ENCODE results near the gene ATP10D.
A peak's percentile ranks its signal among the peaks of the same experiment; 100 is the strongest.
"Not testable (repeated sequence)": the region's sequence is repeated elsewhere in the genome, so short reads cannot be mapped to it uniquely, and the experiment has no call there.

ATP10D gene

DNA sequence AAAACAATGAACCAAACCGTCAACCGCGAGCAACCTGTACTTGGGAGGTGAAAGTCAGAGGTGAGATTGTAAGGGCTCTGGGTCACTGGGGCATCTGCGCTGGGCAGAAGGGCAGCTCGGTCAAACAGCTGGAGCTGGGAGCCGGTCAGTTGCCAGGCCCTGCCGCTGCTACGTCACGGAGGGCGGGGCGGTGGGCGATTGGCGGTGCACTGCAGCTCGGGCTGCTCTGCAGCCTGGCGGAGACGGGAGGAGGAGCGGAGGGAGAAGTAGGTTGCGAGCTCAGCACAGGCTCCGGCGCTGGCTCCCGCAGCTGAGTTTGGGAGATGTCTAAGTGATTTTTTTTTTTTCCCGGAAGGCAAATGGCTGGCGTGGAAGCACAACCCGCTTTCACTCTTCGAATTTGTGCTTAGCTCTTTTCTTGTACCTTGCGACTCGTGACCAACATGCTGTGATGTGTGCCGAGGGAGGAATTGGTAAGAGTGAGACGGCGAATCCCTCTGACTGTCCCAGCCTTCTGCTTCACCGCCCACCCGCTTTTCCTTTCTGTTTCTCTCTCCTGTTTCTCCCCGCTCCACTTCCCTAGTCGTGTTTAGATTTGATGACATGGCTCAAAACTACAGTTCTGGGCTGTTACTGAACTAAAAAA lies at the start of gene ATP10D:
Gene ATP10D (plus strand): TSS at position 229 of the 646 bp plus-strand sequence. CDS start 27,266 bp downstream, outside the sequence.
- DNase-seq: peak; percentile 88

DNA sequence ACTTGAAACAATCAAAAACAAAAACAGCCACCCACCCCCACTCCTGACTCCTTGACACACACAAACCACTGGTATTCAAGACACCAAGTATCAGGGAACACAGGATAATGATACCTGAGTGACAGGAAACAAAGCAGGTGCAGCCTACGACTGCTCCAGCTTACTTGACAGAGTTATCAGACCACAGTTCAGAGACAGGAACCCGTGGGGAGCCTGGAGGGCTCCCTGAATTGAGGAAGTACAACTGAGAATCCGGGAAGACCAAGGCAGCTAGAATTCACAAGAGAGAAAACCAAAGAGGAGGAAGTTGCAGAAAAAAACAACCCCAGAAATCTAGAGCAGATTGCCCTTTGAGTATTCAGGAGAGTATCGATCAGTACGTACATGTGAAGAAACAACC lies 42.1 kb upstream of the ATP10D start:
- DNase-seq: no peak

DNA sequence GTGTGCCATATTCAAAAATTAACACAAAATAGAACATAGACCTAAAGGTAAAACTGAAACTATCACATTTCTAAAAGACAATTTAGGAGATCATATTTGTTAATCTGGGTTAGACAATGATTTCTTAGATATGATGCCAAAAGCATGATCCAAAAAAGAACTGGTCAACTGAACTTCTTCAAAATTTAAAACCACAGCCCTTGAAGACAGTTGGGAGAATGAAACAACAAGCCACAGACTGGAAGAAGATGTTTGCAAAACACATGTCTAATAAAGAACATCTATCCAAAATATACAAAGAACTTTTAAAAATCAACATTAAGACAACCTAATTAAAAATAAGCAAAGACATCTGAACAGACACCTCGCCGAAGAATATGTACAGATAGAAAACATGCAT lies 41.0 kb upstream of the ATP10D start:
- no peak for DNase-seq

DNA sequence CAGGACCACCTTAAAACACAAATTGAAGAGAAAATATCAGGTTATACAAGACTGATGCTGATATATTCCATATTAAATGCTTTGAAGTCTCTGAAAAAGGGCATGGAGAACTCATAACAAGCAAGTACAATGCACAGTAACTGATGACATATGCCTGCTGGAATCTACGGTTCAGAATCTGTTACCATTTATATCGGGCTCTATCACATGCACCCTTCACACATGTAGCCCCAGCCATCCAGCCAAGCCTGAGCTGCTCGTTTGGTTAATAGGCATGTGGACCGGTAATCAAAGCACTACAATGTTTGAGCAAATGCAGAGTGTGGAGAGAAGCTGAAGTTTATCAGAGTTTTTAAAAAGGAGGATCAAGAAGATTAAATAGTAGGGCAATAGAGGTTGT lies 33.4 kb upstream of the ATP10D start:
- DNase-seq: no peak

DNA sequence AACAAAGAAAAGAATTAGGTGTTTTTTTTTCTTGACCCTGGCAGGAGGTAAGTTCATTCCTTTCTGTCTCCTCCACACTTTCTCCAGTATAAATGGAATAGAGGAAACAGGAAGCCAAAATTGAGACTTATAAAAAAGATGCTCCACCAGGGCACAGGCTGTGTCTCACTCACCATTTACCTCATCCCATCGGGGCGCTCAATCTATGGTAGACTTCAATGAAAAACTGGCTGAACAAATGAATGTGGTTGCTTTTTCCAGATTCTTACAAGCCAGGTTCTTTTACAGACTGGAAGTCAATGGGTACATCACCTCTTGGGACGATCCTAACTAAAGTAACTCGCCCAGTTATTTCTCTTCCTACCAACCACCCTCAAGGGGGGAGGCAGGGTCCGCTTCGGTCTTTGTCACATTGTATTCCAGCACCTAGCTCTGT lies 22.3 kb upstream of the ATP10D start:
- no peak for DNase-seq

DNA sequence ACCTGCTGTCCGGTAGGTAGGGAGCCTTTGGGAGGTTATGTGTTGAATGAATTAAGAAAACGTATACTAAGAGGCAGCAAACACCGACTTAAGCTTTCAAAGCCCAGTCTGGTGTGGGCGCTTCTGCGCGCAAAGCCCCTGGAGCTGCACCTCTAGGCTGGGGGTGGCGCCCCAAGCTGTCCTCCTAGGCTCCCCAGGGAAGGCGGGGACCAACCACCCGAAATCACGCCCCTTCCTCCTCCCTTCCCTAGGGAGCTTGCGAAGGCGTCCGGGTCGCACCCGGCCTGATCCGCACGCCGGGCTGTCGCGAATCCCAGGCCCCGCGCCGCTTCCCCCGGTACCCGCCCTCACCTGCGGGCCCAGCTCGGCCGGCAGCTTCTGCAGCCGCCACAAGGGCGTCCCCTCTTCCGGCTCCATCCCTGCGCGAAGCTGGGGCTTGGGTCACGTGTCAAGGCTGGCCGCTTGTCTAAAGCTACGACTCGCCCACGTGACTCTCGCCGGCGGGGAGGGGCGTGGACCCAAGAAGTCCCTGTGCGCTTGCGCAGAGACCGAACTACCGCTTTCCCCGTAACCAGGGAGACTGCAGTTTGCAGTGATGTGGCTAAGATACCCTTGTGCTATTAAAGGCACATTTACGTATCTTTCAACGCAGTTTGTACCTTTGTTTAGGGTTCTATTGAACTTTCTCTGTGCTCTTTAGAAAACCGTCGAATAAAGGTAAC lies 21.7 kb upstream of the ATP10D start, which contains the start of gene COMMD8:
Gene COMMD8 (minus strand): TSS at position 468 of the 722 bp plus-strand sequence. CDS start 51 bp downstream, at position 417.
- DNase-seq: peak; percentile 96

DNA sequence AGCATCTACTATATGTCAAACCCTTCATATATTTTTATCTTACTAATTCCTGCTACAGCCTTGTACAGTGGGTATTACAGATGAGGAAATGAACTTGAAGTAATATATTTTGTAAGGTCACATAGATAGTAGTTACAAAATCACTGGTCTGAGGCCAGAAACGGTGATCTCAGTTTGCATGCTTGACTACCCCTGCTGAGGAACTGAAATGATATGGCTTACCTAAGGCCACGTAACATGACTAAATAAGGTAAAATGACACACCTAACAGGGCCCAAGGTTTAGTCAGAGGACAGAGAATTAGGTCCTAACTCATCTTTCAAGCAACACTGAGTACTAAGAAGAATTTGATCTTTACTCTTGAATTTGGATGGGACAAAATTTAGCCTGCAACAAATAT lies 20.1 kb upstream of the ATP10D start:
- no peak for DNase-seq

DNA sequence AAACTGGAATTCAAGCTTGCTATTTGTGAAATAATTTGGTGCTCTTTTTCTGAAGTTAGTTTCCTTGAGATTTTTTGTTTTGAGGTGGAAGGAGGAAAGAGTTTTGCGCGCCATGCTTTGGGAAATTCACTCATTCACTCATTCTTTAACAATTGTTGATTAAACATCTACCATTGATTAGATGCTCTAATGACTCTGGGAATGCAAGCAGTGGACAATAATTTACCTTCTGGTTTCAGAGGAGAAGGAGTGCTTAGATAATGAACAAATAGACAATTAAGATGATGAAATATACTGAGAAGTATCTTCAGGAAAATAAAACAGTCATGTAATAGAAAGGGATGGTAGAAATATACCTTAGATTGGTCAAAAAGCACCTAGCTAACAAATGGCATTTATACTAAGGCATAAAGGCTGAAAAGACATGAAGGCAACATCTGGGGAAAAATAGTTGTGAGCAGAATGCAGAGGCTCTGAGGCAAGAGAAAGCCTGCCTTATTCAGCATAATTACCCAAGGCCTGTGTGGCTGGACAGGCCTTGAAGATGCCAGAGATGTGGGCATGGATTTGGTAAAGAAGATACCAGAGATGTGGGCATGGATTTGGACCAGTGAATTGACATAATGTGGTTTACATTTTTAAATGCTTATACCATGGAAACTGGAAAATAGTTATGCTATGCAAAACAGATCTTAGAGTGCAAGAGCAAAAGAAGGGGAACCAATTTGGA lies 18.9 kb upstream of the ATP10D start:
- DNase-seq: no peak

DNA sequence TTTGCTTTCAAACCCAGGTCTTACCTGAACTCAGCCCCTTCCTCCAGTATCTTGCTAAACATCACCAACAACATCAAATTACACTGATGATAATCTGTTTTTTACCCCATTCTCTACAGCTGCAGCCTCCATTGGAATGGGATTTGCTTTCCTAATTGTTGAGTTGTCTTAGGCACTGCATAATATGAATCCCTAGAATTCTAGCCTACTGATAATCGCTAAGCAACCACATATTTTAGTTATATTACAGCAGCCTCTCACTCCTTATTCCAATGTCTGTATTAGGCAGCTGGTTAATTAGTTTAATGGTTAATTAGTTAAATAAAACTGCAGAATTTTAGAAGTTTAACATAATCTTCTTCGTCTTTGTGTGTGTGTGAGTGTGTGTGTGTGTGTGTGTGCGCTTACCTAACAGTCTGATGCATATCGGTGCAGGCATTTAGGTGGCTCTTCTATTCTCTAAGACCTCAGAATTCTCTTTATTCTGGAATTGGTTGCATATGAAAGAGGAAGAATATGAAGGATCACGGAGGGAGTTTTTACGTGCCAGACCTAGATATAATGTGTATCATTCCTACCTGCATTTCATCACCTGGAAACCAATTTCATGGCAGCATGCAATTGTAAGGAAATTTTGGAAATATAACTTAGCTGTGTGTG lies 16.2 kb upstream of the ATP10D start:
- no peak for DNase-seq

DNA sequence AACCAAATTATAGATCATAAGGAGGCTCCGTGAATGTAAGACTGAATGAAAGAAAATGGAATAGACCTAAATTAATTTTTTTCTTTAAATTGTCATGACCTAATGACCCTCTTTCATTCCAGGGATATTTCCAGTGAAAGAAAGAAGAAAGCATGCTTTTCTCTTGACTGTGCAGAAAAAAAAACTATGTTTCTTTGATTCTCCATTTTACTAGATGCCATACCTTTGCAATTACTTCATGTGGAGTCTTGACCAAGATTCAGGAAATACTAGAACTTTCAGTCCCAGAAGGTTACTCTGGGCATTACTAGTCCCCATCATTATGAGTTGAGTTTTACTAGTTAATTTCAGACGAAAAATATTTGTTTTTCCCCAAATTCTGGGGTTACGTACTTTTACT lies 15.1 kb upstream of the ATP10D start:
- no peak for DNase-seq

DNA sequence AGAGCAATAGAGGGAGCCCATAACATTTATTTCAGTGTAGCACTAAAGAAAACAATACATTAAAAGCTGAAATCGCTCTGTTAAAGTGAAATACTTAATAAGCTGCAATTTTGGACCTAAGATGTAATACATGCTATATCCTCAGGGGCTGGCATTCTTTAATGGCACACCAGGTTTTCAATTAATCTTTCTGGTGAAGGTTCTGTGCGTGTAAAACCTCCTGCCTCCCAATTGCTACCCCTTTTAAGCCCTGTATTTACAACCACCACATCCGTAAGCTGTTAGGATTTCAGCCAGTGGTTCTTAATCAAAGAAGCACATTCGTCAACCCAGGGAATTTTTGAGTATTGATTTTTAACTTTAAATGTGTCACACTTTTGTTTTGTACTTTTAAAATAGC lies 14.0 kb upstream of the ATP10D start:
- no peak for DNase-seq

DNA sequence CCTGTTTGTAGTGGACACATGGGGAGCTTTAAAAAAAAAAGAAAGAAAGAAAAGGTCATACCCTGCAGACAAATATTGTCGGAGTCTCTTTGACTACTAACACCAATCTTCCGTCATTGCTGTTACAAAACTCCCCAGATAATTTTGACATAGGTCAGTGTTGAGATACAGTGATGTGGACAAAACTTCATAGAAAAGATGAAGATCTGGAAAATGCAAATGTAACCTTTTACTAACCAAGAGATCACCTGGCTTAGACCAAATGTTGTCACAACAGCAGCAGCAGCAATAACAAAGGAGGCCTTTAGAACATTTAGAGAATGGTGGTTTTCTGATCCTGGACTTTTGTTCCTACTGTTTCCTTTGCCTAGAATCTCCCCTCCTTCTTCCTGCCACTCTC lies 13.5 kb upstream of the ATP10D start:
- DNase-seq: no peak

DNA sequence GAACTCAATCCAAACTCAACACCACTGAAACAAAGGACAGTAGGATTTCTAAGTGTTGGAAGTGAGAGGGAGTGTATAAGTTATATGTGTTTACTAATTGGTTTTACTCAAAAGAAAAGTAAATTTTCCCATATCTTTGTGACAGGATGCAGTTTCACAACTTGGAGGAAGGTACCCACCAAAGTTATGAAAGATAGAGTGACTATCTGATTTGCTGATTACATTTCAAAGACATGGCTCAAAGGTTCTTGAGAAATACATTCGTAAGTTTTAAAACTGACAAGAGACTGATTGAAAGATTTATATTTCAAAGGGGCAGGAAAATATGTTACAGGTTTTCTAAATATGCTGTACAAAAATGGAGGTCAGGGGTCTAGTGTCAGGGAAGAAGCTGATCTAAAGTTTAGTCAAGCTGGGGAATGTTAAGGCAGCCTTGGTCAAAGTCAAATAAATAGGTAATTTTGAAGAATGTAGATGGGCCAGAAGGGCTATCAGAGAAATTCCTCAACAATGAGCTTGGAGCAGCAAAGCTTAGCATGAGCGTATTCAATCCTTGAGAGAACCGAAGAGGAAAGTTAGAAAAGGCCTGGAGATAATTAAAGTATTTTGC lies 11.8 kb upstream of the ATP10D start:
- no peak for DNase-seq

DNA sequence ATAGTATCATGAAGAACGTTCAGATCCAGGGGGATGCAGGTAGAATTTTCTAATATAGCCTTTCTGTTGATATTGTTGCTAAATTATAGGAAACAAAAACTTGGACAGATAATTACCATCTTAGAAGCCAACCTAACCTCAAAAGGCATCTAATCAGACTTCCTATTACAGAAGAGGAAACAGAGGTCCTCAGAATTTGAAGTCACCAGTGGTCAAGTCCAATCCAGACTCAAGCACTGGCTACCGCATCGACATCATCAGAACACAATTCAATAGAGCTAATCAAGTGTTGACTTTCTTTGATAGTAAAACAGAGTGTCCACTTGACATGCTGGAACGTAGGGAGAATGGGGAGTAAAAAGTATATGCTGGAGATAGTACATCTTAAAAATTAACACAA lies 10.3 kb upstream of the ATP10D start:
- DNase-seq: no peak

DNA sequence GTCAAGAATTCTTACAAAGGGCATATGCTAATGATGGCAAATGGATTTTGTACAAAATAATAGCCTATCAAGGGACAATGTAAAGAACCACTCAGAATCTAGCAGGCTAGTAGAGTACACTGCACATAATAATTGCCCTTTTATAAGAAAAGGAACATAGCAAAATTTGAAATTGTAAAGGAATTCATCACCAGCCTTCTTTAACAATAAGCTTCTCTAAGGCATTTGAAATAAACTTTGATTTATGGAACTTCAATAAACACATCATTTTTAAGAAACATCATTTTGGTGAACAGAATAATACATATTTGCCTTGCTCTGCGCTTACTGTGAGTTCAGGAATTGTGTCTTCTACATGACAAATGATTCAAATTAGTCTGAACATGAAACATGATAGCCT lies 9.7 kb upstream of the ATP10D start:
- DNase-seq: no peak

DNA sequence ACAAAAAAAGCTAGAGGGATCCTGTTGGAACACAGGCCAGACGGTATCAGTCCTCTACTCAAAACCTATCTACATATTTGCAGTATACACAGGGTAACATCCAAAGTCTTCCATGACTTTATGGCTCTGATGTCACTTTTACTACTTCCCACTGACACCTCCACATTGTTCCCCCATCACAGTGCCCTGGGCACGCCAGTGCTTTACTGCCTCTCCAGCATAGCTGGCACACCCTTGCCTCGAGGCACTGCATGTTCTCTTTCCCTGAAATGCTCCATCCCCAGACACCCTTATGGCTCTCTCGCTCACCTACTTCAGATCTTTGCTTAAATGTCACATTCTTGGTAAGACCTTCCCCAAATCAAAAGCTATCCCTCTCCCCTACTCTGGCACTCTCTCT lies 6.3 kb upstream of the ATP10D start:
- DNase-seq: no peak

DNA sequence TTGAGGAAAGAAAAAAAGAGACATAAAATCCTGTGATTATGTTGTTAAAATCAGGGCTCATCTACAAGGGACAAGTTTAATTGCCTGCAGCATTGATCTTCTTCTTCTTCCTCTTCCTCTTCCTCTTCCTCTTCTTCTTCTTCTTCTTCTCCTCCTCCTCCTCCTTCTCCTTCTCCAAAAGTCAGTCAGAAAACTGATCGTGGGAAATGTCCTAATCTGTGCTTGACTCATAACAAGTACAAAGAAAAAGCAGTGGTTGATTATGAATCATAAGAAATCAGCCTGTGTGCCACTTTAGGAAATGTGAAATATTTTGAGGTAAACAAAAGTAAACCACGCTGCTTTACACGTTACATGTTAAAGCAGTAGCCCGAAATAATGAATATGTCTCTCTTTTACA lies 2.7 kb upstream of the ATP10D start:
- no peak for DNase-seq

DNA sequence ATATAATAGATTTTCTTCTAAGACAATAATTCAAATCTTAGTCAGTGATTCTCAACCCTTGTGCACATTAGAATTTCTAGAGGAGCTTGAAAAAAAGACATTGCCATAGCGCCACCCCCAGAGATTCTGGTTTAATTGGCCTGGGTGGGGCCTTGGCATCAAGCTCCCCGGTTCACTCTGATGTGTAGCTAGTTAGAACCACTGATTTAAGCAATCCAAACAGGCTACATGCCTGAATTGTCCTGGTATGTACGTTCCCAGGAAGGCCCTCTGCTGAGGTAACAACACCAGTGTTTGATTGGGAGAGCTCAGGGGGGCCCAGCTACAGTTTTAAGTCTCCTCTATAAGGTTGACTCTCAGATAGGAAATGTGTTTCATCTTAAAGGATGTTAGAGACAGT lies 1.3 kb upstream of the ATP10D start:
- no peak for DNase-seq

DNA sequence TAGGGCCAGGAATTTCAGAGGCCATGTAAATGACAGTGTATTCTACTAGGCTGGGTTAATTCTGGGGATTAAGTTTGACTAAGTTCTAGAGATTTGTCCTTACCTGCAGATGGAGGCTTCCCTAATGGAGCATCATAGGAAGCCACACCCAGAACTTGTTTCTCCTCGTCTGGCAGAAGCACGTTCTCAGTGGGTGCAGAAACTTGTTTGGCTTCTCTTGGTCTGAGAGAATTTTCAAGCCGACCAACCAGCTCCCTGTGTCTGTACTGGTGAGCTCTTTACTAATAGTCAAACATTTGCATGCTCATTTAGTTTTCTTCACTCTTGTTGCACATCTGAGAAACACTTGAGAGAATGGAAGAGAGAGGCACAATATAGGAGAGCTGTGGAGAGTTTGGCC lies 907 bp upstream of the ATP10D start:
- no peak for DNase-seq

DNA sequence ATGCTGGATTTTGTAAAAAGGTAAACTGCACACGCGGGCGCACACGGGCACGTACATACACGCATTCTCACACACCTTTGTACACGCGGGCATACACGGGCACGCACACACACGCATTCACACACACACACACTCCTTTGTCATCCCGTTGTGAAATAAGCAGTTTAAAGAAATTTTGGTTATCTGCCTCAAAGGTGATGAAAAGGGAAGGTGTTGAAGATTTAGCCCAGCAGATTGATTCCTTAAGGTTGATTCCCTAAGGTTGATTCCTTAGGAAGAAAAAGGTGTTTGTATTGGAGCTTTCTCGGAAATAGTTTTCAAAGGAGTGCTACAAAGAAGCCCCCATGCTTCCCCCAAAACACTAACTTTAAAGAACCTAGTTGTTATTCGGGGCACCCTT lies 693 bp downstream of the ATP10D start:
- DNase-seq: no peak

DNA sequence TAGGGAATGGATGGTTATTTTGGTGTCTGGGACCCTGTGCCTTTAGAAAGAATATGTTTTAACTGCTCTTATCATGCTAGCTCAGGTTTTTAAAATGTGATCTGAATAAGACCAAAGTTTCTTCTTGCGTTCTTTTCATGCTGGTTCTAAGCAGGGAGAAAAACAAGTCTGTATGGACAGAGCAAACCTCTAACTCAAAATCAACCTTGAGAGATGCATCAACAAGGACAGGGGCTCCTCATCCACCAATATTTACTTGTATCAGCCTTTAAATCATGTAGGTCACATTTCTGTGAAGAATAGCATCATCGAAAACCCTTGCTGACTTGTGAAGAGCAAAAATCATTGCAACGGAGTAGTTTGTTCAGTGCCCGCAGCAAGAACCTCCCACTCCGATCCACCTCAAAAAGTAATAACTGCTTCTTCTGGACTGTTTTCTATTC lies 1.2 kb downstream of the ATP10D start:
- DNase-seq: no peak

DNA sequence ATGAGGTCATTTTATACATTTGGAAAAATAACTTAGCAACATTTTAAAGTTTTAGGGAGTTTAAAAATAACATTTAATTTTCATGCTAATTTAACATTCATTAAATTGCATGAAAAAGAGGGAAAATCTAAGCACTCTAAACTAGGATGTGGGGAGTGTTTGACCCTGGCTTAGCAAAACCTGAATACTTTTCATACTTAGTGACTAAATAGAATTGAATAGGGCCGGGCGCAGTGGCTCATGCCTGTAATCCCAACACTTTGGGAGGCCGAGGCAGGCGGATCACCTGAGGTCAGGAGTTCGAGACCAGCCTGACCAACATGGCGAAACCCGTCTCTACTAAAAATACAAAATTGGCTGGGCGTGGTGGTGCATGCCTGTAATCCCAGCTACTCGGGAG lies 1.7 kb downstream of the ATP10D start:
- DNase-seq: not testable (repeated sequence)

DNA sequence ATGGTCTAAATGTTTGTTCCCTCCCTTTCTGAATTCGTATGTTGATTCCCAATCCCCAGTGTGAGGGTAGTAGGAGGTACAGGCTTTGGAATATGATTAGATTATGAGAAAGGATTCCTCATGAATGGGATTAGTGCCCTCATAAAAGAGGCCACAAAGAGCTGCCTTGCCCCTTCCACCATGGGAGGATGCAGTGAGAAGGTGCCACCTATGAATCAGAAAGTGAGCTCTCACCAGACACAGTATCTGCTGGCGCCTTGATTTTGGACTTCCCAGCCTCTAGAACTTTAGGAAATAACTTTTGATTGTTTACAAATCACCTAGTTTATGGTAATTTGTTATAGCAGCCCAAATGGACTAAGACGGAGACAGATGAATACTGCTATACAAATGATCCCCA lies 3.6 kb downstream of the ATP10D start:
- no peak for DNase-seq
